Heart left ventricle (tissue), 16 donors: ENCODE data around the gene CMPK2. TPM values are rescaled to one million over a fixed set of nuclear protein-coding genes. Genes with fewer than 3 reads are reported as not detected.

Source experiments
- ATAC-seq, 4 donors: fragments of 200-7000 bp; cut with Tn5 transposase; one replicate each; pipeline ENCODE4 v1.9.1; 2020 to 2022; ENCODE audit warnings: moderate library complexity in 4 of 4, mild to moderate bottlenecking in 3 of 4, moderate number of reproducible peaks in 1 of 4
- DNase-seq, 5 donors: peaks; one replicate each; pipeline ENCODE4 v3.0.0-alpha.2; 2020
- H3K27ac ChIP-seq, 12 donors: fragments of 200-600 bp; sonication (generic) in 4 of 12; one replicate each; pipeline versions ENCODE4 v1.5.0 to v1.8.0; 2016 to 2022; ENCODE audit warnings: mild to moderate bottlenecking in 2 of 12
- H3K27me3 ChIP-seq, 9 donors: fragments of 200-600 bp; sonication (generic) in 2 of 9; one replicate each; pipeline versions ENCODE4 v1.5.1 to v1.8.0; 2016 to 2022; ENCODE audit warnings: mild to moderate bottlenecking in 3 of 9
- H3K36me3 ChIP-seq, 9 donors: fragments of 200-600 bp; sonication (generic) in 2 of 9; one replicate each; pipeline versions ENCODE4 v1.5.0 to v1.8.0; 2018 to 2022; ENCODE audit warnings: mild to moderate bottlenecking in 2 of 9
- H3K4me1 ChIP-seq, 12 donors: fragments of 200-600 bp; sonication (generic) in 4 of 12; one replicate each; pipeline versions ENCODE4 v1.5.0 to v1.8.0; 2016 to 2022; ENCODE audit warnings: mild to moderate bottlenecking in 3 of 12
- H3K4me3 ChIP-seq, 12 donors: fragments of 200-600 bp; sonication (generic) in 4 of 12; one replicate each; pipeline versions ENCODE4 v1.5.0 to v1.8.0; 2017 to 2022; ENCODE audit warnings: mild to moderate bottlenecking in 9 of 12, moderate library complexity in 4 of 12
- H3K9me3 ChIP-seq, 12 donors: fragments of 200-600 bp; sonication (generic) in 4 of 12; one replicate each; pipeline versions ENCODE4 v1.5.0 to v1.8.0; 2016 to 2022; ENCODE audit warnings: mild to moderate bottlenecking in 1 of 12
- CTCF ChIP-seq, 12 donors: fragments of 200-600 bp; sonication (generic) in 4 of 12; IDR thresholded peaks; one replicate each; pipeline versions ENCODE4 v1.5.0 to v1.8.0; 2018 to 2022; ENCODE audit warnings: antibody characterized with exemption in 12 of 12, mild to moderate bottlenecking in 5 of 12
- POLR2A ChIP-seq, 2 donors: fragments of 450-650 bp; IDR thresholded peaks; one replicate each; pipeline ENCODE4 v1.6.1; 2017; ENCODE audit warnings: antibody characterized with exemption in 2 of 2, mild to moderate bottlenecking in 2 of 2, moderate library complexity in 2 of 2
- WGBS, 4 donors: extraction: QIAGEN DNeasy Blood & Tissue Kit in 2 of 4; methylation state at CpG; one replicate each; pipeline versions ENCODE4 v1.1.5 to v1.1.7; 2013 to 2018; 5-methylcytosine and 5-hydroxymethylcytosine counted together
- intact Hi-C, 10 donors: fragments of 100-400 bp; cut with DNase I; formaldehyde crosslinking; loops; one replicate each; pipeline versions ENCODE4 v1.11.1 to v1.14.2; 2022
- polyA plus RNA-seq, 2 donors: library from polyadenylated mRNA; stranded (reverse); fragments of 200-250 nt; gene quantifications; one replicate each; pipeline ENCODE4 v1.2.3, GENCODE V29; 2013
- total RNA-seq, 9 donors: library from RNA; depleted of rRNA in 2 of 9; stranded (reverse); fragments of >200 nt in 2 of 9; fragmentation: NEBNext Ultra II Directional in 3 of 9; extraction: Animal tissue kit (Norgen Biotek cat#: 25700) in 3 of 9; gene quantifications; one replicate each; pipeline versions ENCODE4 v1.1.0 to v1.2.4, GENCODE V29; 2016 to 2023
- donor health status: ischemic (EF 13 %, LVEDD 7.1; RV severe dilation, severe dysfunction).
- donor health status: healthy with polysubstance abuse.
- donor health status: DM: no; HTN: yes; CAD: no.
- donor health status: DM: no; HTN: no; CAD: no.
- donor health status: ischemic (EF 25% LVEDD 6.9; RV normal size, moderate dysfunction).
- donor health status: ischemic (EF 25% LVEDD 5.7; RV mildly dilated, moderate dysfunction).
- donor health status: healthy.
- donor health status: DM: yes; HTN: yes; CAD: no.
- donor health status: ischemic (EF 35%, LVEDD 5.7; RV mildly dilated, moderate dysfunction).
- donor health status: nonischemic (EF 11% LVEDD 7.7; RV severe dilation, severe dysfunction).
- donor health status: DM: yes; HTN: yes; CAD: no.
- donor health status: PGD.
- donor health status: ischemic (EF 29% LVEDD 5.4; RV normal size, mild dysfunction).
- donor health status: nonischemic (EF 23%, LVEDD 6.1; RV moderate dilation, normal function).

Gene CMPK2
- total and polyA plus RNA-seq, 11 donors: 2.0 to 33.2 (median 6.0) TPM

GRCh38 chr2:6814312-6814711 lies 51.4 kb downstream of the CMPK2 start:
- Histone ChIP-seq H3K36me3 (no peaks in the 10 kb centered on the region), H3K27ac (no peak overlapping the region), H3K4me3 (no peak overlapping the region), H3K4me1 (no peaks in the 10 kb centered on the region), H3K27me3 (peaks cover 0 to 25% (median 0%) of the 10 kb centered on the region in 9 donors), H3K9me3 (peaks cover 0 to 4% (median 0%) of the 10 kb centered on the region in 12 donors)
- DNase-seq (no peak), ATAC-seq (no peak)
- WGBS, 4 donors: 92 to 95% (median 93%) methylated on average over 10 of the region's 10 CpGs
- intact Hi-C loops: no loop called here
- TF ChIP-seq CTCF (IDR thresholded peaks at IDR 0.05) (no peak), POLR2A (IDR thresholded peaks at IDR 0.05) (no peak)

GRCh38 chr2:6813573-6813972 lies 52.1 kb downstream of the CMPK2 start:
- Histone ChIP-seq H3K9me3 (peaks cover 0 to 4% (median 0%) of the 10 kb centered on the region in 12 donors), H3K4me1 (no peaks in the 10 kb centered on the region), H3K27me3 (peaks cover 0 to 32% (median 0%) of the 10 kb centered on the region in 9 donors), H3K4me3 (no peak overlapping the region), H3K27ac (no peak overlapping the region), H3K36me3 (no peaks in the 10 kb centered on the region)
- WGBS, 4 donors: 89 to 97% (median 92%) methylated on average over 2 of the region's 2 CpGs
- TF ChIP-seq CTCF (IDR thresholded peaks at IDR 0.05) (no peak), POLR2A (IDR thresholded peaks at IDR 0.05) (no peak)
- intact Hi-C loops: no loop called here
- no peak for DNase-seq
- no peak for ATAC-seq

- no peaks in the 10 kb centered on the region for H3K36me3 ChIP-seq
- H3K4me3 ChIP-seq: no peak overlapping the region
- peaks cover 0 to 34% (median 0%) of the 10 kb centered on the region in 9 donors for H3K27me3 ChIP-seq
- no peak overlapping the region for H3K27ac ChIP-seq
- intact Hi-C loops: no loop called here
- ATAC-seq: peak in 1 of 4 donors; percentile 41
- WGBS, 4 donors: 52 to 61% (median 57%) methylated on average over 11 to 12 of the region's 12 CpGs
- TF ChIP-seq POLR2A (IDR thresholded peaks at IDR 0.05) (no peak), CTCF (IDR thresholded peaks at IDR 0.05) (no peak)
- H3K9me3 ChIP-seq: peaks cover 0 to 4% (median 0%) of the 10 kb centered on the region in 12 donors
- no peaks in the 10 kb centered on the region for H3K4me1 ChIP-seq
- DNase-seq: no peak
Measured at GRCh38 chr2:6812857-6813530, 52.7 kb downstream of the CMPK2 start.

- H3K9me3 ChIP-seq: peaks cover 0 to 4% (median 0%) of the 10 kb centered on the region in 12 donors
- no peaks in the 10 kb centered on the region for H3K36me3 ChIP-seq
- no peak for TF ChIP-seq POLR2A (IDR thresholded peaks at IDR 0.05)
- TF ChIP-seq CTCF (IDR thresholded peaks at IDR 0.05): no peak
- DNase-seq (no peak), ATAC-seq (no peak)
- intact Hi-C loops: no loop called here
- H3K4me1 ChIP-seq: no peaks in the 10 kb centered on the region
- H3K4me3 ChIP-seq: no peak overlapping the region
- 89 to 94% (median 92%) methylated on average over 6 of the region's 6 CpGs for WGBS, 4 donors
- H3K27ac ChIP-seq: no peak overlapping the region
- H3K27me3 ChIP-seq: peaks cover 0 to 39% (median 0%) of the 10 kb centered on the region in 9 donors
Measured at GRCh38 chr2:6810961-6811360, 54.7 kb downstream of the CMPK2 start.
